HUES64 (cell line): ENCODE results near the gene HSPA4.

Experiments used
- H3K27ac ChIP-seq: 2 replicates; pipeline ENCODE4 v1.7.0; 2013; ENCODE audit warnings: low read depth, low read length, inconsistent platforms
- H3K27me3 ChIP-seq: 2 replicates; pipeline ENCODE4 v1.6.1; 2013; ENCODE audit warnings: mild to moderate bottlenecking, low read length; ENCODE audit not compliant: insufficient read depth
- H3K36me3 ChIP-seq: 2 replicates; pipeline ENCODE4 v1.6.1; 2013; ENCODE audit warnings: mild to moderate bottlenecking, low read length; ENCODE audit not compliant: insufficient read depth
- H3K4me1 ChIP-seq: 2 replicates; pipeline ENCODE4 v1.6.1; 2013; ENCODE audit warnings: mild to moderate bottlenecking, low read length, moderate library complexity; ENCODE audit not compliant: insufficient read depth
- H3K4me3 ChIP-seq: 2 replicates; pipeline ENCODE4 v1.5.1; 2013; ENCODE audit warnings: mild to moderate bottlenecking, low read length, moderate library complexity
- H3K9ac ChIP-seq: 2 replicates; pipeline ENCODE4 v1.6.1; 2013; ENCODE audit warnings: mild to moderate bottlenecking, low read depth, low read length
- H3K9me3 ChIP-seq: 2 replicates; pipeline ENCODE4 v1.6.1; 2013; ENCODE audit warnings: low read depth, low read length; ENCODE audit not compliant: insufficient read depth
- WGBS: fragments of 150-250, 120-280 bp; methylation state at CpG from one replicate; pipeline ENCODE4 v1.1.7; 2013; ENCODE audit warnings: missing lambda C conversion rate; 5-methylcytosine and 5-hydroxymethylcytosine counted together

HSPA4 gene

DNA sequence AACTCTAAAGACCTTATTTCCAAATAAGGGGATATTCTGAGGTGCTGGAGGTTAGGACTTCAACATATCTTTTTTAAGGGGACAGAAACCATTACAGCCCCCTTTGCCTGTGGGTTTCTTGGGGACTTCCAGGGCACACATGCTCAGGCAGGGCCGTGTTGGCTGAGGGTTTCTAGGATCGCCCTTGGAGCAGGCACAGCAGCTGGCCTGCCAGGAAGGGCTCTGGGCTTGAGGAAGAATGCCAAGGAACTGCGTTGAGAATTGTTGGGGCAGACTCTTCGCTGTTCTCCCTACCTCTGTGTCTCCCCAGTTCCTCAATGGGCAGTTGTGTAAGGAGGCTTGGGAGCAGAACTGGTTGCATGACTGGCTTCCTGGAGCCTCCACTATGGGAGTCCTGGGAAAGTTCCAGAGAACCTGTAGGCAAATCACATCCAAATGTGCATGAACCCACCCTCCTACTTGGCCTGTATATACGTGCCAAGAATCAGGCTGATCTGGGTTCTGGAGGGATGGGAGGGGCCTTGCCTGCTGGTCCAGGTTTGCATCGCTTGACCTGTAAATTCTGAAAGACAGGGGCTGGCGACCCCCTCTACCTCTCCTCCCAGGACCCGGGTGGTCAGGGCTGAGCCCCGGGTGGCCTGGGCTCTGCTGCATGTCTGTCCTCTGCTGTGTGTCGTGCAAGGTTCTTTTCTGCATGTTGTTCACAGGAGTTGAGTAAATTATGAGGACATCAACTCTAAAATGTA lies 65.5 kb downstream of the HSPA4 start:
- Histone ChIP-seq H3K4me1 (no peaks in the 10 kb centered on the region), H3K27me3 (peaks cover 6% of the 10 kb centered on the region; the same call in 1 of the 2 replicates), H3K9ac (no peak overlapping the region), H3K27ac (no peak overlapping the region), H3K9me3 (no peaks in the 10 kb centered on the region), H3K4me3 (no peak overlapping the region), H3K36me3 (no peaks in the 10 kb centered on the region)
- 94% methylated on average over 10 of the region's 10 CpGs for WGBS

DNA sequence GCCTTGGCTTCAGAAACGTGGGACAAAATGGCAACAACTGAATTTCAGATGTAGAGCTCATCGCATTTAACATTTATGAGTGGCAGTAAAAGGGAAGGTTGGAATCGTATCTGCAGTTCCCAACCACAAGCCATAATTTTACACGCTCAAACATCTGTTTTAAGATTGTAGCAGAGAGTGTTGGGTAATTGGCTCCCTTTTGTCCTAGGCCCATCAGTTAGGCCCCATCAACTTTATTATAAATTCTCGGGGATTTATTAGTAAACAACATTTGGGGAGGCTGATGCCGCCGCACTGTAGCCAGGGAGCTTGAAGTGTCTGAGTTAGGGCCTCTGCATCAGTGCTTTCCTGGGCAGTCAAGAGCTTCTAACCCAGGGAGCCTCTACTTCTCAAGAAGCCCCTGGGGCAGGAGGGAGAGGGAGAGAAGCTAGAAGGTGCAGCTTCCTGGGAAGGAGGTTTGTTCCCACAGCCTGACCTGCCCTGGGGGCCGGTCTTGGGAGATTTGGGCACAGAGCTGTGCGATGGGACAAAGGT lies 66.2 kb downstream of the HSPA4 start:
- H3K4me3 ChIP-seq = no peak overlapping the region
- H3K9me3 ChIP-seq = no peaks in the 10 kb centered on the region
- H3K27ac ChIP-seq = no peak overlapping the region
- H3K27me3 ChIP-seq = peaks cover 6% of the 10 kb centered on the region; the same call in 1 of the 2 replicates
- 92% methylated on average over 7 of the region's 9 CpGs for WGBS
- no peaks in the 10 kb centered on the region for H3K36me3 ChIP-seq
- no peaks in the 10 kb centered on the region for H3K4me1 ChIP-seq
- H3K9ac ChIP-seq = no peak overlapping the region

DNA sequence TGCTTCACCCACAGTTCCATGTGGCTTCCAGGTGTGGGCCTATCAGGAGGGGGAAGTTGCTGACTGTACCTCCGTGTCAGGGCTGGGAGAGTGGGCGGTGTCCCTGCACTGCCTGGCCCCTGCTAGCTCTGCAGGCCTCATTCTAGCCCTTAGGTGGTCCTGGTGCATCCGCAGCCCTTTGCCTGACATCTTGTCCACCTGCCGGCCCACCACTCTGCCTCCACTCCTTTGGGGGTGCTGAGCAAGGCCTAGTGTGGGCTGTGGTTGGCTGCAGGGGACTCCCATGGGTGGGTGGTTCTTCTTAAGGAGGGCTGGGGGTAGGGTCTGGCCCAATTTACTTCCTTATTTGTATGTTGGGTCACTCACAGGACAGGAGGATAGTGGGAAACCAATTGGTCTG lies 66.9 kb downstream of the HSPA4 start:
- no peaks in the 10 kb centered on the region for H3K9me3 ChIP-seq
- WGBS = 94% methylated on average over 4 of the region's 4 CpGs
- no peaks in the 10 kb centered on the region for H3K36me3 ChIP-seq
- no peak overlapping the region for H3K27ac ChIP-seq
- H3K9ac ChIP-seq = no peak overlapping the region
- H3K27me3 ChIP-seq = peaks cover 6% of the 10 kb centered on the region; the same call in 1 of the 2 replicates
- H3K4me1 ChIP-seq = no peaks in the 10 kb centered on the region
- H3K4me3 ChIP-seq = no peak overlapping the region

DNA sequence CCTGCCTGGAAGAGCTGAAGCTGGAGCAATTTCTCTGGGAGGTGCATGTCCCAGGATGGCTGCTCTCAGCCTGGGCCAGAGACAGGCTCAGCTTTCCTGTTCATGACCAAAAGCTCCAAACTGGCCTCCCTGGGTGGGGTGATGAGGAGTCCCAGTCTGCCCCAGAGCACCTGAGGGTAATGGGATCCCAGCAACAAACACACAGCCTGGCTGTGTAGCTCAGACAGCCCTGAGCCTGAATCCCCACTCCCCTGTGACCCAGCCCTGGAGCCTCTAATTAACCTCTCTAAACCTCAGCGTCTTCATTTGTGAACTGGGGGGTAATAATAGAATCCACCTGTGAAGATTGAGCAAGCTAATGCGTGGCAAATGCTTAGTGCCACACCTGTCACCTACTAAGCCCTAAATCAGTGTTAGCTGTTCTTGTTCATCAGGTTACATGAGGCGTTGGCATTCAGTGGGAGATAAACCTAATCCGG lies 67.5 kb downstream of the HSPA4 start:
- H3K4me3 ChIP-seq = no peak overlapping the region
- no peaks in the 10 kb centered on the region for H3K4me1 ChIP-seq
- H3K27ac ChIP-seq = no peak overlapping the region
- H3K36me3 ChIP-seq = no peaks in the 10 kb centered on the region
- WGBS = 90% methylated on average over 4 of the region's 4 CpGs
- H3K27me3 ChIP-seq = peaks cover 6% of the 10 kb centered on the region; the same call in 1 of the 2 replicates
- no peaks in the 10 kb centered on the region for H3K9me3 ChIP-seq
- H3K9ac ChIP-seq = no peak overlapping the region

DNA sequence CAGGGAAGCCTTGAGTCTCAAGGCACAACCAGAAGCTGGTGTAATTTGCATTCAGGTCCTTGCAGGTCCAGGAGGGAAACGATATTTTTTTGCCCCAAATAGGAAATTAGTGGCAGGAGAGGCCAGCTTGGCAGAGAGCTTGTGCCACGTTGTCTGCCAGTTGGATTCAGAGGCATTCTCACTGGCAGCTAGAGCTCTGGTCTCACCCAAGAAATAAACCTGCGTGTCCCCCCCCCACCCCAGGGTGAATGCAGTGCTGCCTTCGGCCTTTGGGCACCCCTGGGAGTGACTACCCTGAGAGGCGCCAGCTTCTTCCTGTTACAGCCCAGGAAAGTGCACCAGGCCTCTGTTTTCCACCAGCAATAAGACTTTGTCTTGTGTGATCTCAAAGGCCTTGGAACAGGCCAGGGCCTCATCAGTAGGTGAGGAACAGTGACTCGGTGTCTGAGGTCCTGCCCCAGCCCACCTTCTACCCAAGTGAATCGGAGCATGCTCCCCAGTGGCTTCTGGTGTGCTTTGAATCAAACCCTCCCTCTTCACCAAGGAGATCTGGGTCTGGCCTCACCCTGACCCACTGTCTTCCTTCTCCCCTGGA lies 68.4 kb downstream of the HSPA4 start:
- H3K9ac ChIP-seq = no peak overlapping the region
- WGBS = 93% methylated on average over 7 of the region's 7 CpGs
- no peak overlapping the region for H3K4me3 ChIP-seq
- no peaks in the 10 kb centered on the region for H3K9me3 ChIP-seq
- no peaks in the 10 kb centered on the region for H3K4me1 ChIP-seq
- H3K27me3 ChIP-seq = peaks cover 6% of the 10 kb centered on the region; the same call in 1 of the 2 replicates
- H3K36me3 ChIP-seq = no peaks in the 10 kb centered on the region
- H3K27ac ChIP-seq = no peak overlapping the region

- H3K4me1 ChIP-seq = no peaks in the 10 kb centered on the region
- no peaks in the 10 kb centered on the region for H3K9me3 ChIP-seq
- H3K27ac ChIP-seq = no peak overlapping the region
- WGBS = 93% methylated on average over 2 of the region's 2 CpGs
- H3K9ac ChIP-seq = no peak overlapping the region
- H3K36me3 ChIP-seq = no peaks in the 10 kb centered on the region
- H3K27me3 ChIP-seq = peaks cover 6% of the 10 kb centered on the region; the same call in 1 of the 2 replicates
- no peak overlapping the region for H3K4me3 ChIP-seq
Measured at GRCh38 chr5:133121080-133121479, 69.3 kb downstream of the HSPA4 start.

GRCh38 chr5:133121611-133122150 lies 69.9 kb downstream of the HSPA4 start:
- WGBS = 86% methylated on average over 9 of the region's 9 CpGs
- Histone ChIP-seq H3K4me3 (no peak overlapping the region), H3K4me1 (no peaks in the 10 kb centered on the region), H3K36me3 (no peaks in the 10 kb centered on the region), H3K9me3 (no peaks in the 10 kb centered on the region), H3K9ac (no peak overlapping the region), H3K27me3 (peaks cover 6% of the 10 kb centered on the region; the same call in 1 of the 2 replicates), H3K27ac (no peak overlapping the region)

DNA sequence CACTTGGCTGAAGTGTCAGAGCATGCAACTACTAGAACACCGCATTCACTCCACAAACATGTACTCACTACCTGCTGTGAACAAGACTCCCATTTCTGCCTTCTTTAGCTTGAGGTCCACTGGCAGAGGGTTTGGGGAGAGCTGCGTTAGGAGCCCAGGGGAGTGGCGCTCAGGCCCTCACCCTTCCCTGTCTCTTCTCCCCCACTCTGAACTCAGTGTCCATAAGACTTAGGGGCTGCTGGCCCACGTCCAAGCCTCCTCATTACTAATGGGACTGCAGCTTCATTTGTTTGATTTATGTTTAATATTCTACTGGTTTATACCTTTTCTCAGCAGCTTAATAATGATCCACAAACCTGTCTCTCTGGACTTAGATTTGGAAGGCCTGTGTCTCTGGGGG lies 70.9 kb downstream of the HSPA4 start:
- Histone ChIP-seq H3K27ac (no peak overlapping the region), H3K9me3 (no peaks in the 10 kb centered on the region), H3K4me3 (no peak overlapping the region), H3K36me3 (no peaks in the 10 kb centered on the region), H3K4me1 (no peaks in the 10 kb centered on the region), H3K9ac (no peak overlapping the region), H3K27me3 (no peaks in the 10 kb centered on the region)
- WGBS = 90% methylated on average over 4 of the region's 4 CpGs

DNA sequence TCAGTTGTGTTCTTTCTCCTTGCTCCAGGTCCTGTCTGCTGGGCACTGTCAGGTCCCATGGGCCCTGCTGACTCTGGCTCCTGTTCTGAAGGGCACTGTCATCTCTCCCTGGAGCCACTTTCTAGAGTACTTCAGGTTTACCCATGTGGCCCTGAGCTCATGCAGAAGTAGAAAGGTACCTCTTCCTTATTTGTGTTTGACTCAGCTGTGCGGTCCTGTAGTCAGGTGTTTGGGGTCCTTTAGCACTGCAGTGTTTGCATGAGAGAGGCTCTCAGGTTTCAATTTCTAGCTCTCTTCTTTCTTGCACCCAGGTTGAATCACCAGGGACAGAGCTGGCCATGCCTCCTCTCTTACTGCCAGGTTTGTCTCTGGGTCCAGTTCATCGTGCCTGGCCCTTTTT lies 71.5 kb downstream of the HSPA4 start:
- Histone ChIP-seq H3K9me3 (no peaks in the 10 kb centered on the region), H3K9ac (no peak overlapping the region), H3K27ac (no peak overlapping the region), H3K4me3 (no peak overlapping the region), H3K36me3 (no peaks in the 10 kb centered on the region), H3K4me1 (no peaks in the 10 kb centered on the region), H3K27me3 (no peaks in the 10 kb centered on the region)
- 97% methylated on average over 2 of the region's 2 CpGs for WGBS

GRCh38 chr5:133124891-133125290 lies 73.1 kb downstream of the HSPA4 start:
- no peaks in the 10 kb centered on the region for H3K36me3 ChIP-seq
- H3K27ac ChIP-seq = no peak overlapping the region
- no peak overlapping the region for H3K9ac ChIP-seq
- 92% methylated on average over 3 of the region's 4 CpGs for WGBS
- H3K27me3 ChIP-seq = no peaks in the 10 kb centered on the region
- H3K4me1 ChIP-seq = no peaks in the 10 kb centered on the region
- H3K4me3 ChIP-seq = no peak overlapping the region
- H3K9me3 ChIP-seq = no peaks in the 10 kb centered on the region

DNA sequence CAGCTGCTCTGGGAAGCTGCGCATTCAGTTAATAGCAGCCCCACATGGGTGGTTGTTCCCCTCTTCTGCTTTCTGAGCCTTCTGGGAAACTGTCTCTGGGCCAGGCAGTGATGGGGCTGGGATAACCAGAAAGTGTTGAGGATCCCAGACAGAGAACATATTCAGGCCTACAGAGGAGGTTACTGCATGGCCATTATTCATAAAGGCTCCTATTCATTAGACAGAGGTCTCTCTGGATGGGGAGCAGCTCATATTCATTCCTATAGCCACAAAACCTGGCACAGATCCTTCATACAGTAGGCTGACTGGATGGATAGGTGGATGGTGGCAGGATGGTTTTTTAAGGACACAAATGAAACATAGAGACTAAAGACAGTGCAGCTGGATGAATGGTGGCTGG lies 76.3 kb downstream of the HSPA4 start:
- no peak overlapping the region for H3K27ac ChIP-seq
- no peaks in the 10 kb centered on the region for H3K4me1 ChIP-seq
- no peaks in the 10 kb centered on the region for H3K9me3 ChIP-seq
- H3K27me3 ChIP-seq = no peaks in the 10 kb centered on the region
- H3K9ac ChIP-seq = no peak overlapping the region
- no peaks in the 10 kb centered on the region for H3K36me3 ChIP-seq
- no peak overlapping the region for H3K4me3 ChIP-seq
- 94% methylated on average over 1 of the region's 1 CpG for WGBS
